Karpas-422 (cell line): ENCODE data around the gene TMEM190. TPM values are rescaled to one million over a fixed set of nuclear protein-coding genes. Genes with fewer than 3 reads are reported as not detected.

Experiments used
- DNase-seq: peaks from one replicate; pipeline ENCODE4 v3.0.0-alpha.2; 2015
- H2AFZ ChIP-seq: fragments of 200-600 bp; sonication (generic); 2 replicates; pipeline ENCODE4 v1.6.1; 2014; ENCODE audit warnings: antibody characterized with exemption, low read length, mixed read lengths
- H3K27ac ChIP-seq: fragments of 200-600 bp; sonication (generic); 2 replicates; pipeline ENCODE4 v1.5.1; 2014; ENCODE audit warnings: mild to moderate bottlenecking, low read length, moderate library complexity
- H3K27me3 ChIP-seq: fragments of 200-600 bp; sonication (generic); 2 replicates; pipeline ENCODE4 v1.6.1; 2014; ENCODE audit warnings: low read length, mixed read lengths
- H3K36me3 ChIP-seq: fragments of 200-600 bp; sonication (generic); 2 replicates; pipeline ENCODE4 v1.6.1; 2014; ENCODE audit warnings: low read length, mixed read lengths; ENCODE audit not compliant: insufficient read depth
- H3K4me1 ChIP-seq: fragments of 200-600 bp; sonication (generic); 2 replicates; pipeline ENCODE4 v1.6.1; 2014; ENCODE audit warnings: mild to moderate bottlenecking, low read length, mixed read lengths
- H3K4me2 ChIP-seq: fragments of 200-600 bp; sonication (generic); 2 replicates; pipeline ENCODE4 v1.6.1; 2014; ENCODE audit warnings: low read length, low read depth, mild to moderate bottlenecking; ENCODE audit not compliant: poor library complexity, severe bottlenecking
- H3K4me3 ChIP-seq: fragments of 200-600 bp; sonication (generic); 2 replicates; pipeline ENCODE4 v1.5.1; 2014; ENCODE audit warnings: mild to moderate bottlenecking, antibody characterized with exemption, low read length, mixed read lengths
- H3K79me2 ChIP-seq: fragments of 200-600 bp; sonication (generic); 2 replicates; pipeline ENCODE4 v1.6.1; 2014; ENCODE audit warnings: mild to moderate bottlenecking, low read length, mixed read lengths
- H3K9ac ChIP-seq: fragments of 200-600 bp; sonication (generic); 2 replicates; pipeline ENCODE4 v1.6.0; 2014; ENCODE audit warnings: low read length
- H3K9me2 ChIP-seq: fragments of 200-600 bp; sonication (generic), shearing (Covaris generic); replicated peaks from 2 replicates; pipeline ENCODE4 v1.6.0; 2014; ENCODE audit warnings: mild to moderate bottlenecking, low read length, moderate library complexity; ENCODE audit not compliant: insufficient read depth
- H3K9me3 ChIP-seq: fragments of 300-700, 200-600 bp; sonication (generic); 2 replicates; pipeline ENCODE4 v1.6.1; 2014; ENCODE audit warnings: low read length, mixed read lengths
- H4K20me1 ChIP-seq: fragments of 200-600 bp; sonication (generic); 2 replicates; pipeline ENCODE4 v1.6.1; 2014; ENCODE audit warnings: mild to moderate bottlenecking, antibody characterized with exemption, low read length, low read depth; ENCODE audit not compliant: insufficient read depth
- total RNA-seq: library from RNA; depleted of rRNA; stranded (reverse); fragments of >200 nt; shearing (Covaris generic); gene quantifications from 2 replicates; pipeline ENCODE4 v1.2.3, GENCODE V29; 2014; ENCODE audit warnings: low replicate concordance

Gene TMEM190
- total RNA-seq, 1 experiment from 2014 or later, result not detected

DNA sequence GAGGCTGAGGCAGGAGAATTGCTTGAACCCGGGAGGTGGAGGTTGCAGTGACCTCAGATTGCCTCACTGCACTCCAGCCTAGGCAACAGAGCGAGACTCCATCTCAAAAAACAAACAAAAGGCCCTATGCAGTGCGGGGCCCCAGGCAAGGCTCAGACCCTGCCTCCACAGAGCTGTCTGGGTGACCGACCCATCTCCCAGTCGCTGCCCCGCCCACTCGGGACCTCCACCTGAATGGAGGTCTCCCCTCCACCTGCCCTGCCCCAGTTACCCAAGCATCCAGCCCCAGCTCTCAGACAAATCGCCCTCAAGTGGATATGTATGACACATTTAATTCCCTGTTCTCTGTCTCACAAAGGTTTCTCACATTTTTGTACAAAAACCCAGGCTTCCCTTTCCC, 11.4 kb upstream of the TMEM190 start:
- Histone ChIP-seq H3K9me3 (no peaks in the 10 kb centered on the region), H3K4me3 (no peak overlapping the region), H3K27ac (no peak overlapping the region), H3K79me2 (no peaks in the 10 kb centered on the region), H3K4me1 (no peaks in the 10 kb centered on the region), H3K9me2 (no peaks in the 10 kb centered on the region), H3K27me3 (no peaks in the 10 kb centered on the region), H4K20me1 (no peaks in the 10 kb centered on the region), H3K36me3 (no peaks in the 10 kb centered on the region), H2AFZ (no peak overlapping the region), H3K9ac (no peak overlapping the region), H3K4me2 (no peak overlapping the region)
- DNase-seq, result no peak

DNA sequence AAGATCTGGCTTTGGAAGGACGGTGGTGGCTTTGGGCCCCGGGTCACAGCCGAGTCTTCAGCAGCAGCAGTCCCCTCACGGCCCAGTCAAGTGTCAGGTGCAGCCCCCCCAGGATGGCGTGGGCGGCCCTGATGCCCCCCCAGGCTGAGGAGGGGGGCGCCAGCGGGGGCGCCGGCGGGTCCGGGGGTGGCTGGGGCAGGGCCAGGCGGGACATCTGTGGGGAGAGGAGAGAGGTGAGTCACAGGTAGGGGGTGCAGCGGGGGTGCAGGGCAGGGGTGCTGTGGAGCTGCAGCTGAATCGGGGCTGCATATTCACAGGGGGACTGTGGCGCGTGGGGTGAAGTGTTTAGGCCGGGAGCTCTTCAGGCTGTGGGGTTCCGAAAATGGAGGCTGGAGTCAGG, 10.7 kb upstream of the TMEM190 start:
- Histone ChIP-seq H3K4me3 (no peak overlapping the region), H4K20me1 (no peaks in the 10 kb centered on the region), H3K27ac (no peak overlapping the region), H3K4me1 (no peaks in the 10 kb centered on the region), H3K4me2 (no peak overlapping the region), H3K79me2 (no peaks in the 10 kb centered on the region), H3K36me3 (no peaks in the 10 kb centered on the region), H2AFZ (no peak overlapping the region), H3K9me3 (no peaks in the 10 kb centered on the region), H3K9me2 (no peaks in the 10 kb centered on the region), H3K9ac (no peak overlapping the region), H3K27me3 (no peaks in the 10 kb centered on the region)
- no peak for DNase-seq

DNA sequence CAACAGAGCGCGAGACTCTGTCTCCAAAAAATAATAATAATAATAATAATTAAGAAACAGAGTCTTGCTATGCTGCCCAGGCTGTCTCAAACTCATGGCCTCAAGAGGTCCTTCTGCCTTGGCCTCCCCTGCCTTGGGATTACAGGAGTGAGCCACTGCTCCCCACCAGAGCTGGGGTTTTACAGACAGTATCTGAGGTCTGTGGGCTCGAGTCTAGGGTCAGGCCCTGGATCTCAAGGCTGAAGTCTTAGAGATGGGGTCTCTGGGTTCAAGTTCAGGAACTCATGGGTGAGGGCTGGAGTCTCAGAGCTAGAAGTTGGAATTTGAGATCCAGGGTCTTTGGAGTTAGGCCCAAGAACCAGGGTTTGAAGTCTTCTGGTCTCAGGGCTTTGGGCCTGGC, 9.8 kb upstream of the TMEM190 start:
- Histone ChIP-seq H3K4me1 (no peaks in the 10 kb centered on the region), H3K27me3 (no peaks in the 10 kb centered on the region), H3K79me2 (no peaks in the 10 kb centered on the region), H3K4me2 (no peak overlapping the region), H3K9ac (no peak overlapping the region), H3K36me3 (no peaks in the 10 kb centered on the region), H3K27ac (no peak overlapping the region), H2AFZ (no peak overlapping the region), H3K4me3 (no peak overlapping the region), H3K9me2 (no peaks in the 10 kb centered on the region), H3K9me3 (no peaks in the 10 kb centered on the region), H4K20me1 (no peaks in the 10 kb centered on the region)
- no peak for DNase-seq

GRCh38 chr19:55368106-55368505, 8.5 kb upstream of the TMEM190 start:
- H2AFZ ChIP-seq, result no peak overlapping the region
- H3K36me3 ChIP-seq, result no peaks in the 10 kb centered on the region
- no peaks in the 10 kb centered on the region for H3K9me3 ChIP-seq
- no peaks in the 10 kb centered on the region; the same call in 1 of the 2 replicates for H4K20me1 ChIP-seq
- no peak overlapping the region for H3K9ac ChIP-seq
- no peaks in the 10 kb centered on the region for H3K79me2 ChIP-seq
- H3K4me3 ChIP-seq, result no peak overlapping the region
- no peak overlapping the region for H3K4me2 ChIP-seq
- no peaks in the 10 kb centered on the region for H3K4me1 ChIP-seq
- no peaks in the 10 kb centered on the region for H3K9me2 ChIP-seq
- DNase-seq, result no peak
- H3K27ac ChIP-seq, result no peak overlapping the region
- no peaks in the 10 kb centered on the region for H3K27me3 ChIP-seq

DNA sequence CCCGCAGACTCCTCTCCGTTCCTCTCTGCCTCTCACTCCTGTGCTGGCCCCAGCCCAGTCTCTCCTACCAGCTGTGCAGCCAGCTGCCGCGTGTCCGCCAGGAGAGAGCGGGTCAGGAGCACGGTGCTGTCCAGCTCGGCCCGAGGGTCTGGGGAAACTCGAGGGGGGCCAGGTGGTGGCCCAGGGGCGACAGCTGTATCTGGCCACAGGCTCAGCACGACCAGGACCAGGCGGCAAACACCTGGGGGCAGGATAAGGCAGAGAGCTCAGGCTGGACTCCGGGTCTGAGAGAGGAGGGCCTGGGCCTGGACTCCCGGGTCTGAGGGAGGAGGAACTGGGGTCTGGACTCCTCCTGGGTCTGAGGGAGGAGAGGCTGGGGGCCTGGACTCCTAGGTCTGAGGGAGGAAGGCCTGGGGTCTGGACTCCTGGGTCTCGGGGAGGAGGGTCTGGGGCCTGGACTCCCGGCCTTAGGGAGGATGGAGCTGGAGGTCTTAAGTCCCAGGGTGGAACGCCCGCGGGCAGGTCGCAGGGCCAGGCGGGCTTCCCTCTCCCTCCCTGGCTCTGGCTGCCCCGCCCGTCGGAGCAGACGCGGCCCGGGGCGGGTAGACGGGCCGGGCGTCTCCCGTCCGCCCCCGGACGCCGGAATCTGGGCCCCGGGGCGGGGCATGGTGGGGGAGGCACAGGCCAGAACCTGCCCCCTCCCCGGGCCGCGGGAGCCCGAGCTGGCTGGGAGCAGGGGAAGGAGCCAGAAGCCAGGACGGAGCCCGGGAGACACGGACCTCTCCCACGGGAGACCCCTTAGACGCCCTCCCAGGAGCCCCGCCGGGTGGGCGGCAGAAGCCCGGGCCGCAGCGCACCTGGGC, 7.7 kb upstream of the TMEM190 start:
- H3K9ac ChIP-seq, result no peak overlapping the region
- no peaks in the 10 kb centered on the region for H3K79me2 ChIP-seq
- DNase-seq, result no peak
- H3K36me3 ChIP-seq, result no peaks in the 10 kb centered on the region
- H2AFZ ChIP-seq, result no peak overlapping the region
- no peaks in the 10 kb centered on the region; the same call in 1 of the 2 replicates for H4K20me1 ChIP-seq
- H3K4me3 ChIP-seq, result no peak overlapping the region
- H3K9me3 ChIP-seq, result no peaks in the 10 kb centered on the region
- no peak overlapping the region for H3K4me2 ChIP-seq
- no peaks in the 10 kb centered on the region for H3K9me2 ChIP-seq
- H3K27ac ChIP-seq, result no peak overlapping the region
- H3K4me1 ChIP-seq, result no peaks in the 10 kb centered on the region
- H3K27me3 ChIP-seq, result no peaks in the 10 kb centered on the region

GRCh38 chr19:55369653-55370304, 6.8 kb upstream of the TMEM190 start:
- H3K27ac ChIP-seq, result no peak overlapping the region
- H3K9ac ChIP-seq, result no peak overlapping the region
- H3K4me1 ChIP-seq, result no peaks in the 10 kb centered on the region
- no peaks in the 10 kb centered on the region for H3K9me3 ChIP-seq
- no peaks in the 10 kb centered on the region for H3K27me3 ChIP-seq
- no peak overlapping the region for H3K4me2 ChIP-seq
- H2AFZ ChIP-seq, result no peak overlapping the region
- no peaks in the 10 kb centered on the region for H3K9me2 ChIP-seq
- H4K20me1 ChIP-seq, result no peaks in the 10 kb centered on the region; the same call in 1 of the 2 replicates
- no peak overlapping the region for H3K4me3 ChIP-seq
- H3K36me3 ChIP-seq, result no peaks in the 10 kb centered on the region
- peak; percentile 63 for DNase-seq
- no peaks in the 10 kb centered on the region for H3K79me2 ChIP-seq

GRCh38 chr19:55370305-55370988, 6.2 kb upstream of the TMEM190 start, which contains the start of gene IL11:
Gene IL11 (minus strand): TSS chr19:55370463. CDS start chr19:55370310, 153 bp downstream.
- no peak for DNase-seq
- Histone ChIP-seq H3K9ac (no peak within 1 kb of the TSS), H2AFZ (no peak within 1 kb of the TSS), H3K36me3 (no peaks in the 10 kb centered on the region), H3K4me1 (no peaks in the 10 kb centered on the region), H3K79me2 (no peaks in the 10 kb centered on the region), H3K4me2 (no peak within 1 kb of the TSS), H3K27ac (no peak within 1 kb of the TSS), H4K20me1 (no peaks in the 10 kb centered on the region; the same call in 1 of the 2 replicates), H3K9me2 (no peaks in the 10 kb centered on the region), H3K4me3 (no peak within 1 kb of the TSS), H3K9me3 (no peaks in the 10 kb centered on the region), H3K27me3 (no peaks in the 10 kb centered on the region)
